ENCODE results near the gene MYLK. TPM values are rescaled to one million over a fixed set of nuclear protein-coding genes. Genes with fewer than 3 reads are reported as not detected.
"Not testable (repeated sequence)": the region's sequence is repeated elsewhere in the genome, so short reads cannot be mapped to it uniquely, and the experiment has no call there.

The MYLK gene
- total RNA-seq, 2 donors from 2014 or later: 4.7 to 6.6 TPM

- H3K9ac ChIP-seq (ENCODE audit: extremely low read depth, low read length, poor library complexity, severe bottlenecking): no peak overlapping the region
- Mint-ChIP-seq H3K4me3 (no peak overlapping the region), H3K9me3 (no peaks in the 10 kb centered on the region), H3K36me3 (ENCODE audit: low read depth) (peaks cover 10% of the 10 kb centered on the region), H3K4me1 (peaks cover 10% of the 10 kb centered on the region), H3K27me3 (ENCODE audit: insufficient read depth) (no peaks in the 10 kb centered on the region), H3K27ac (no peak overlapping the region)
- no peak overlapping the region for H3K4me3 ChIP-seq (ENCODE audit: low read length)
- peaks cover 7% of the 10 kb centered on the region for H3K4me1 ChIP-seq (ENCODE audit: control insufficient read depth, insufficient read depth, low read length)
- no peak overlapping the region for H3K27ac ChIP-seq (ENCODE audit: low read depth, low read length)
- no peaks in the 10 kb centered on the region for H3K9me3 ChIP-seq (ENCODE audit: control insufficient read depth, low read length)
- WGBS, 2 experiments (ENCODE audit: insufficient coverage in 1 of 2, insufficient read length in 1 of 2): 83 to 93% methylated on average over 1 to 3 of the region's 3 CpGs
- H3K27me3 ChIP-seq (ENCODE audit: control insufficient read depth, insufficient read depth, low read length, poor library complexity, severe bottlenecking): no peaks in the 10 kb centered on the region
- peaks cover 23% of the 10 kb centered on the region for H3K36me3 ChIP-seq (ENCODE audit: control insufficient read depth, insufficient read depth, low read length)
- no peak for DNase-seq
- no peak for TF ChIP-seq CTCF (conservative IDR thresholded peaks at IDR 0.05)
These were observed 275.7 kb downstream of the MYLK start for GRCh38 chr3:123608263-123608937.

GRCh38 chr3:123606527-123606926 lies 277.6 kb downstream of the MYLK start:
- no peaks in the 10 kb centered on the region for H3K9me3 Mint-ChIP-seq
- peaks cover 11% of the 10 kb centered on the region for H3K36me3 Mint-ChIP-seq (ENCODE audit: low read depth)
- H3K4me3 Mint-ChIP-seq: no peak overlapping the region
- Histone ChIP-seq H3K27me3 (ENCODE audit: control insufficient read depth, insufficient read depth, low read length, poor library complexity, severe bottlenecking) (no peaks in the 10 kb centered on the region), H3K36me3 (ENCODE audit: control insufficient read depth, insufficient read depth, low read length) (peaks cover 7% of the 10 kb centered on the region), H3K27ac (ENCODE audit: low read depth, low read length) (no peak overlapping the region), H3K4me1 (ENCODE audit: control insufficient read depth, insufficient read depth, low read length) (peaks cover 9% of the 10 kb centered on the region), H3K9me3 (ENCODE audit: control insufficient read depth, low read length) (no peaks in the 10 kb centered on the region), H3K4me3 (ENCODE audit: low read length) (no peak overlapping the region), H3K9ac (ENCODE audit: extremely low read depth, low read length, poor library complexity, severe bottlenecking) (no peak overlapping the region)
- H3K27me3 Mint-ChIP-seq (ENCODE audit: insufficient read depth): no peaks in the 10 kb centered on the region
- no peak overlapping the region for H3K27ac Mint-ChIP-seq
- TF ChIP-seq CTCF (conservative IDR thresholded peaks at IDR 0.05): no peak
- peaks cover 10% of the 10 kb centered on the region for H3K4me1 Mint-ChIP-seq
- no peak for DNase-seq

- peaks cover 17% of the 10 kb centered on the region for H3K4me1 Mint-ChIP-seq
- Histone ChIP-seq H3K9me3 (ENCODE audit: control insufficient read depth, low read length) (no peaks in the 10 kb centered on the region), H3K4me1 (ENCODE audit: control insufficient read depth, insufficient read depth, low read length) (peaks cover 12% of the 10 kb centered on the region), H3K4me3 (ENCODE audit: low read length) (no peak overlapping the region), H3K27me3 (ENCODE audit: control insufficient read depth, insufficient read depth, low read length, poor library complexity, severe bottlenecking) (no peaks in the 10 kb centered on the region), H3K9ac (ENCODE audit: extremely low read depth, low read length, poor library complexity, severe bottlenecking) (no peak overlapping the region), H3K27ac (ENCODE audit: low read depth, low read length) (no peak overlapping the region), H3K36me3 (ENCODE audit: control insufficient read depth, insufficient read depth, low read length) (peaks cover 2% of the 10 kb centered on the region)
- H3K27ac Mint-ChIP-seq: no peak overlapping the region
- H3K27me3 Mint-ChIP-seq (ENCODE audit: insufficient read depth): no peaks in the 10 kb centered on the region
- no peak for TF ChIP-seq CTCF (conservative IDR thresholded peaks at IDR 0.05)
- H3K9me3 Mint-ChIP-seq: no peaks in the 10 kb centered on the region
- H3K4me3 Mint-ChIP-seq: no peak overlapping the region
- WGBS, 2 experiments (ENCODE audit: insufficient coverage in 1 of 2, insufficient read length in 1 of 2): 91 to 93% methylated on average over 5 of the region's 5 CpGs
- peak; percentile 63 for DNase-seq
- H3K36me3 Mint-ChIP-seq (ENCODE audit: low read depth): peaks cover 11% of the 10 kb centered on the region
These were observed 278.3 kb downstream of the MYLK start for GRCh38 chr3:123605789-123606234.

GRCh38 chr3:123603153-123603552 lies 281.0 kb downstream of the MYLK start:
- H3K4me3 Mint-ChIP-seq; H3K4me3 ChIP-seq (ENCODE audit: low read length); H3K4me1 ChIP-seq (ENCODE audit: control insufficient read depth, insufficient read depth, low read length); H3K27me3 ChIP-seq (ENCODE audit: control insufficient read depth, insufficient read depth, low read length, poor library complexity, severe bottlenecking); H3K9me3 Mint-ChIP-seq; H3K27ac Mint-ChIP-seq; H3K9me3 ChIP-seq (ENCODE audit: control insufficient read depth, low read length); H3K27me3 Mint-ChIP-seq (ENCODE audit: insufficient read depth); DNase-seq; H3K36me3 ChIP-seq (ENCODE audit: control insufficient read depth, insufficient read depth, low read length); H3K27ac ChIP-seq (ENCODE audit: low read depth, low read length); H3K9ac ChIP-seq (ENCODE audit: extremely low read depth, low read length, poor library complexity, severe bottlenecking): not testable (repeated sequence)
- 73 to 78% methylated on average over 2 of the region's 2 CpGs for WGBS, 2 experiments (ENCODE audit: insufficient coverage in 1 of 2, insufficient read length in 1 of 2)
- Mint-ChIP-seq H3K4me1 (peaks cover 21% of the 10 kb centered on the region), H3K36me3 (ENCODE audit: low read depth) (peaks cover 12% of the 10 kb centered on the region)

All from endodermal cell (in vitro differentiated cells).